Cardiac muscle cell (in vitro differentiated cells and primary cell): ENCODE measurements around the gene PER2. TPM values are rescaled to one million over a fixed set of nuclear protein-coding genes. Genes with fewer than 3 reads are reported as not detected.

ENCODE experiments used
- DNase-seq, 2 donors: peaks; one replicate each; pipeline versions ENCODE4 v3.0.0 to v3.0.0-alpha.2; 2010 to 2017; ENCODE audit warnings: low read depth in 1 of 2, low spot score in 1 of 2
- H3K27ac ChIP-seq: fragments of 200-600 bp; sonication (generic); 2 replicates; pipeline ENCODE4 v1.5.1; 2016
- H3K27me3 ChIP-seq: fragments of 200-600 bp; sonication (generic); 2 replicates; pipeline ENCODE4 v1.6.0; 2016; ENCODE audit warnings: control low read depth
- H3K36me3 ChIP-seq: fragments of 200-600 bp; sonication (generic); 2 replicates; pipeline ENCODE4 v1.5.1; 2016; ENCODE audit warnings: control low read depth
- H3K4me1 ChIP-seq: fragments of 200-600 bp; sonication (generic); 2 replicates; pipeline ENCODE4 v1.8.1; 2017; ENCODE audit warnings: low read depth, mild to moderate bottlenecking, mixed run types
- H3K4me3 ChIP-seq: fragments of 200-600 bp; sonication (generic); 2 replicates; pipeline ENCODE4 v1.5.1; 2016; ENCODE audit warnings: mild to moderate bottlenecking
- H3K9me3 ChIP-seq: fragments of 200-600 bp; sonication (generic); 2 replicates; pipeline ENCODE4 v1.5.1; 2017; ENCODE audit warnings: low read depth, mild to moderate bottlenecking, control low read depth
- polyA plus RNA-seq: library from polyadenylated mRNA; unstranded; fragments of >200 nt; fragmentation: Nextera tagmentation; extraction: Ambion mirVana; gene quantifications from 2 replicates; pipeline ENCODE4 v1.2.1, GENCODE V29; 2016
- total RNA-seq: library from RNA; depleted of rRNA; stranded (reverse); fragments of >200 nt; gene quantifications from 2 replicates; pipeline ENCODE4 v1.2.3, GENCODE V29; 2016
- TF ChIP-seq, protein P1 (sequence below): IDR thresholded peaks from 2 replicates; pipeline ENCODE4 v1.5.1; 2012; ENCODE audit warnings: low read depth, mild to moderate bottlenecking, low read length

The PER2 gene
- total and polyA plus RNA-seq, 2 experiments from 2014 or later, result 1.4 to 3.9 TPM

DNA sequence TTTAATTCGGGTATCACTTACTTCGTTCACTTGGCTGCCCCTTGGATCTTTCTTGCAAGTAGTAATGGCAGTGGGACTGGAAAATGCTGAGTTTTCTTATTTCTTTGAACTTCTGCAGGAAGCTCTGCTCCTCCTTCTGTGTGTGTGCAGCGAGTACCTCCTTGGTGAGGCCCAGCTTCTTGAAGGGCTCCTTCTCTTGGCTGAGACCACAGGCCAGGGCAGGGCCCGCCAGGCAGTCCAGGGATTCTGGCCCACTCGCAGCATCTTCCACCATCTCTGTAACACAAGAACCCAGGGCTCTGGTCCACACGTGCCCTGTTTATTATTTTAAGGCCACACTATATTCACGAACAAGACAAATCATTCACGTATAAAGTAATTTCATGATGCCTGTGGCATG, 32.8 kb downstream of the PER2 start:
- no peak for DNase-seq
- Histone ChIP-seq H3K36me3 (no peaks in the 10 kb centered on the region), H3K27ac (no peak overlapping the region), H3K4me1 (peaks cover 3% of the 10 kb centered on the region), H3K27me3 (no peaks in the 10 kb centered on the region), H3K9me3 (no peaks in the 10 kb centered on the region), H3K4me3 (no peak overlapping the region)
- TF ChIP-seq, protein P1, sequence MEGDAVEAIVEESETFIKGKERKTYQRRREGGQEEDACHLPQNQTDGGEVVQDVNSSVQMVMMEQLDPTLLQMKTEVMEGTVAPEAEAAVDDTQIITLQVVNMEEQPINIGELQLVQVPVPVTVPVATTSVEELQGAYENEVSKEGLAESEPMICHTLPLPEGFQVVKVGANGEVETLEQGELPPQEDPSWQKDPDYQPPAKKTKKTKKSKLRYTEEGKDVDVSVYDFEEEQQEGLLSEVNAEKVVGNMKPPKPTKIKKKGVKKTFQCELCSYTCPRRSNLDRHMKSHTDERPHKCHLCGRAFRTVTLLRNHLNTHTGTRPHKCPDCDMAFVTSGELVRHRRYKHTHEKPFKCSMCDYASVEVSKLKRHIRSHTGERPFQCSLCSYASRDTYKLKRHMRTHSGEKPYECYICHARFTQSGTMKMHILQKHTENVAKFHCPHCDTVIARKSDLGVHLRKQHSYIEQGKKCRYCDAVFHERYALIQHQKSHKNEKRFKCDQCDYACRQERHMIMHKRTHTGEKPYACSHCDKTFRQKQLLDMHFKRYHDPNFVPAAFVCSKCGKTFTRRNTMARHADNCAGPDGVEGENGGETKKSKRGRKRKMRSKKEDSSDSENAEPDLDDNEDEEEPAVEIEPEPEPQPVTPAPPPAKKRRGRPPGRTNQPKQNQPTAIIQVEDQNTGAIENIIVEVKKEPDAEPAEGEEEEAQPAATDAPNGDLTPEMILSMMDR, result no peak

DNA sequence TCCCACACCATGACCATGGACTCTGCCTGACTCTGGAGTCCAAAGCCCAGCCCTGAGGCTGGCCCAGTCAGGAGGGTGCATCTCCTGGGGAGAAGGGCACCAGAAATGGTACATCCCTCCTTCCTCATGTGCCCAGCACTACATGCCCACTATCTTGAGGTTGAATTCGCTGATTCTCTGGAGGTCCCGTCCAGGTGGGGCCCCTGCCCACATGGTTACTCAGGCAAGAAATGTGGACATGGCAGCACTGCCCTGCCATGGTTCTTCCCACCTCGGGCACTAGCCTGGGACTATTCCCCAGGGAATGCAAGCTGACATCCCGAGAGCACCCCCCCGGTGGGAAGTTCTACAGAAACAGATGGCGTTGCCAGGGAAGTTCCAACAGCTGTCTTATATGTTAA, 33.3 kb downstream of the PER2 start:
- H3K27me3 ChIP-seq, result no peaks in the 10 kb centered on the region
- H3K36me3 ChIP-seq, result no peaks in the 10 kb centered on the region
- DNase-seq, result no peak
- H3K4me1 ChIP-seq, result no peaks in the 10 kb centered on the region
- H3K27ac ChIP-seq, result no peak overlapping the region
- TF ChIP-seq, protein P1, result no peak
- no peak overlapping the region for H3K4me3 ChIP-seq
- no peaks in the 10 kb centered on the region for H3K9me3 ChIP-seq

DNA sequence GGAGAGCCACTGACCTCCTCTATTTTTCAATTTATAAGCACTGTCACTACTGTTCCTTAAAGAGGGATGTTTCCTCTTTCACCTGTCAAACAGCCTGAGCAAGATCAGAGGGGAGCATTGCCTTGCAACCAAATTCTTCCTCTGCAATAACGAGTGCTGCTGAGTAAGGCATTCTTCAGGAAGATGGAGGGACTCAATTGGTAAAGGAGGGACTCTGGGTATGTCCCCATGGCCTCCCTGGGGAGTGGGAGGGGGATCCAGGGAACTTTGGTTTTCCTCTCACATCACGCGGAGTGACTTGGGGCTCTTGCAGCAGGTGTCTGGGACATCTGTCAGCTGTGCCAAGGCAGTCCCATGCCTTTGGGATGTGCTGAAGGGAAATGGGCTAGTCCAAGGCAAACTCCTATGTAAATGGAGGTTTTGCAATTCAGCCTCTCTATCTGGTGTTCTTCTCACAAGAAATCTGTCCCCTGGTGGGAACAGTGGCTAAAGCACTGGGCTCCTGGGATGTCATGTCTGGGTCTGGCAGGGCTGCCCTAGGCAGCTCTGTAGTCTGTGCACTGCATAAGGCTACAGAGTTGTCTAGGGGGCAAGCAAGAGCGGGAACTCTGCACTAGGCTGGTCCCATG, 34.2 kb downstream of the PER2 start:
- H3K36me3 ChIP-seq, result no peaks in the 10 kb centered on the region
- no peaks in the 10 kb centered on the region for H3K9me3 ChIP-seq
- H3K4me1 ChIP-seq, result no peaks in the 10 kb centered on the region
- TF ChIP-seq, protein P1, result no peak
- H3K4me3 ChIP-seq, result no peak overlapping the region
- H3K27ac ChIP-seq, result no peak overlapping the region
- DNase-seq, result no peak
- H3K27me3 ChIP-seq, result no peaks in the 10 kb centered on the region

DNA sequence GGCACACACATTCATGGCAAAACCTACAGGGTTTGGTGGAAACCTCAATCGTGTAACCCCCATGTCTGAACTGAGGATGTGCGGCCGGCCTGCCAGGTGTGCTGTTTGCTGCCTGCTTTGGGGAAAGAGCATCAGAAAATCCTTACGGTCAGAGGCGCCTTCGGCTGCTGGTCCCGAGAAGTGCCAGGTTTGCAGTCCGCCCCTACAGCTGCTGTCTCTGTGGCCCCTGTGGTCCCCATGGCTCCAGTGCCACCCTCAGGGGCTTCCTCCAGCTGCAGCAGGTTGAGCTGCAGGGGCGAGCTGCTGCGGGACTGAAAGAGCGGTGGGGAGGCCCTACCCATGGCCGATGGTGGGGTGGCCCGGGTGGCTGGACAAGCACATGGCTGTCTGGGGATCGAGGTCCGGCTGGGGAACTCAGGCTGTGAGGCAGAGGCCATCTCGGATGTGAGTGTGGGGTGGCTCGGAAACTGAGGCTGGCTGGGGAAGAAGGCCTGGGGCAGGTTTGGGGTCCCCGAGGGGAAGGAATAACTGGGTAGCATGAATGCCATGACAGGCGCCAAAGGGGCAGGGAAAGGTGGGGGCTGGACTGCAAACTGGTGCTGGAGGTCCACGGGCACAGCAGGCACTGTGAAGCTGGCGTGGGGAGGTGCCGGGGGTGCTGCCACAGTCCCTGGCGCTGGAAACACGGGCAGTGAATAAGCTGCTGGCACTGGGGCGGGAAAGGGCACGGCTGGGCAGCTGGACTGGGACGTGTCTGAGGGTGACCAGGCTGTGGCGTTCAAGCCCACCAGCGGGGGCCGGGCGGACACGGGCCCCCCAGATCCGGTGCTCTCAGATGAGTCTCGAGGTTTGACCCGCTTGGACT, 35.4 kb downstream of the PER2 start:
- H3K4me3 ChIP-seq, result no peak overlapping the region
- H3K27me3 ChIP-seq, result no peaks in the 10 kb centered on the region
- DNase-seq, result no peak
- no peaks in the 10 kb centered on the region for H3K36me3 ChIP-seq
- H3K4me1 ChIP-seq, result peaks cover 2% of the 10 kb centered on the region
- no peak overlapping the region for H3K27ac ChIP-seq
- TF ChIP-seq, protein P1, result no peak
- no peaks in the 10 kb centered on the region for H3K9me3 ChIP-seq

DNA sequence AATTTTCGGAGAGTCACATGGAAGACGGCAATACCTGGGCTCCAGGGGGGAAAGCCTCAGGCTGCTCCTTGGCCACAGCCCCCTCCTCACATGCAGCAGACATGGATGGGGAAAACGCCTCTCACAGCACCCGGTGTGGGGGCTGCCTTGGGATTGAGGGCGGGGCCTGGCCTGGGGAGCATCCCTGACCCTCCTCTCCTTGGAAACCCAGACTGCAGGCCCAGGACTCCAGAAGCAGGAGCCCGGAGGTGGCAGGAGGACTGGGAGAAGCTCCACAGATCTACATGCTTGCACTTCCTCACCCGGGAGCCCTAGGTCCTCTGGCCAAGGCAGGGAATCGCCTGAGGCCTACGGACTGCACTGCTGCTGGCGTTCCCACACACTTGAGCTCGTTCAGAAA, 36.4 kb downstream of the PER2 start:
- TF ChIP-seq, protein P1, result no peak
- Histone ChIP-seq H3K36me3 (no peaks in the 10 kb centered on the region), H3K4me3 (no peak overlapping the region), H3K9me3 (no peaks in the 10 kb centered on the region), H3K4me1 (peaks cover 4% of the 10 kb centered on the region), H3K27me3 (no peaks in the 10 kb centered on the region), H3K27ac (no peak overlapping the region)
- no peak for DNase-seq
